Osteocyte (in vitro differentiated cells): ENCODE data around the gene ZSWIM8. TPM values are rescaled to one million over a fixed set of nuclear protein-coding genes. Genes with fewer than 3 reads are reported as not detected.
"Not testable (repeated sequence)": the region's sequence is repeated elsewhere in the genome, so short reads cannot be mapped to it uniquely, and the experiment has no call there.

Source experiments
- DNase-seq: peaks from one replicate; pipeline ENCODE4 v3.0.0; 2021; ENCODE audit warnings: mixed read lengths; ENCODE audit not compliant: unreplicated experiment; ENCODE audit errors: extremely low spot score
- H3K27ac Mint-ChIP-seq: one replicate; pipeline ENCODE4 v1.8.0; 2021; ENCODE audit warnings: mild to moderate bottlenecking, mixed read lengths; ENCODE audit not compliant: unreplicated experiment
- H3K27me3 Mint-ChIP-seq: one replicate; pipeline ENCODE4 v1.8.0; 2021; ENCODE audit warnings: mixed read lengths; ENCODE audit not compliant: unreplicated experiment
- H3K36me3 Mint-ChIP-seq: one replicate; pipeline ENCODE4 v1.8.0; 2021; ENCODE audit warnings: mixed read lengths; ENCODE audit not compliant: unreplicated experiment
- H3K4me1 Mint-ChIP-seq: one replicate; pipeline ENCODE4 v1.8.0; 2021; ENCODE audit warnings: mixed read lengths; ENCODE audit not compliant: unreplicated experiment
- H3K4me3 Mint-ChIP-seq: one replicate; pipeline ENCODE4 v1.8.0; 2021; ENCODE audit warnings: mild to moderate bottlenecking, moderate library complexity, mixed read lengths; ENCODE audit not compliant: unreplicated experiment
- H3K9me3 Mint-ChIP-seq: one replicate; pipeline ENCODE4 v1.8.0; 2021; ENCODE audit warnings: mixed read lengths; ENCODE audit not compliant: unreplicated experiment
- CTCF ChIP-seq: fragments of 200-600 bp; sonication (generic); IDR thresholded peaks from 2 replicates; pipeline ENCODE4 v1.5.0; 2021; ENCODE audit warnings: antibody characterized with exemption, mild to moderate bottlenecking, moderate library complexity
- long read RNA-seq: library from polyadenylated mRNA; unstranded; transcript quantifications from one replicate; pipeline ENCODE4 v2.0.0, GENCODE V29; 2021
- total RNA-seq: library from RNA; stranded (reverse); gene quantifications from 2 replicates; pipeline ENCODE4 v1.2.1, GENCODE V29; 2021

Gene ZSWIM8
- total RNA-seq = 164 and 186 TPM in 2 replicates
- long read RNA-seq, partial matches to known transcripts = 5 of 10 reads
- long read RNA-seq, other reads (novel, unspliced or antisense) = 5 of 10 reads

- Mint-ChIP-seq H3K36me3 (peaks cover 13% of the 10 kb centered on the region), H3K4me1 (peaks cover 50% of the 10 kb centered on the region), H3K27me3 (no peaks in the 10 kb centered on the region), H3K4me3 (peak within 1 kb of the TSS; percentile 96), H3K9me3 (no peaks in the 10 kb centered on the region), H3K27ac (peak within 1 kb of the TSS; percentile 100)
- peak; percentile 94 for DNase-seq
- no peak for TF ChIP-seq CTCF
Measured at GRCh38 chr10:73785211-73785720, at the start of gene ZSWIM8. ZSWIM8 (plus strand) TSS chr10:73785606; CDS start chr10:73785879, 273 bp downstream.

- H3K4me1 Mint-ChIP-seq = peaks cover 22% of the 10 kb centered on the region
- H3K4me3 Mint-ChIP-seq, H3K9me3 Mint-ChIP-seq, H3K27me3 Mint-ChIP-seq, H3K36me3 Mint-ChIP-seq, H3K27ac Mint-ChIP-seq: not testable (repeated sequence)
- DNase-seq = peak; percentile 64
Measured at GRCh38 chr10:73740501-73741254, 44.7 kb upstream of the ZSWIM8 start.

- Mint-ChIP-seq H3K4me3 (peak overlapping the region; percentile 99), H3K36me3 (peaks cover 5% of the 10 kb centered on the region), H3K27ac (no peak overlapping the region), H3K9me3 (no peaks in the 10 kb centered on the region), H3K4me1 (peaks cover 27% of the 10 kb centered on the region), H3K27me3 (no peaks in the 10 kb centered on the region)
- TF ChIP-seq CTCF = no peak
- DNase-seq = no peak
Measured at GRCh38 chr10:73742454-73742734, 43.0 kb upstream of the ZSWIM8 start.

GRCh38 chr10:73743327-73743904, 42.0 kb upstream of the ZSWIM8 start:
- Mint-ChIP-seq H3K4me1 (peaks cover 27% of the 10 kb centered on the region), H3K36me3 (peaks cover 5% of the 10 kb centered on the region), H3K27ac (peak overlapping the region; percentile 100), H3K27me3 (no peaks in the 10 kb centered on the region), H3K4me3 (peak overlapping the region; percentile 99), H3K9me3 (no peaks in the 10 kb centered on the region)
- DNase-seq = no peak
- no peak for TF ChIP-seq CTCF

GRCh38 chr10:73743905-73744663, 41.3 kb upstream of the ZSWIM8 start, which contains the start of gene SEC24C:
SEC24C (plus strand) TSS chr10:73744372; CDS start chr10:73746833, 2,461 bp downstream.
- Mint-ChIP-seq H3K4me3 (peak within 1 kb of the TSS; percentile 99), H3K9me3 (no peaks in the 10 kb centered on the region), H3K4me1 (peaks cover 29% of the 10 kb centered on the region), H3K27me3 (no peaks in the 10 kb centered on the region), H3K27ac (peak within 1 kb of the TSS; percentile 100), H3K36me3 (peaks cover 8% of the 10 kb centered on the region)
- peak; percentile 98 for DNase-seq
- no peak for TF ChIP-seq CTCF
